HG03175 (cell line): ENCODE data around the gene SH3D21.

Experiments
- ATAC-seq: cut with Tn5 transposase; IDR thresholded peaks from one replicate; pipeline ENCODE4 v1.9.1; 2021; ENCODE audit warnings: mild to moderate bottlenecking, moderate library complexity; ENCODE audit not compliant: unreplicated experiment

SH3D21 gene

DNA sequence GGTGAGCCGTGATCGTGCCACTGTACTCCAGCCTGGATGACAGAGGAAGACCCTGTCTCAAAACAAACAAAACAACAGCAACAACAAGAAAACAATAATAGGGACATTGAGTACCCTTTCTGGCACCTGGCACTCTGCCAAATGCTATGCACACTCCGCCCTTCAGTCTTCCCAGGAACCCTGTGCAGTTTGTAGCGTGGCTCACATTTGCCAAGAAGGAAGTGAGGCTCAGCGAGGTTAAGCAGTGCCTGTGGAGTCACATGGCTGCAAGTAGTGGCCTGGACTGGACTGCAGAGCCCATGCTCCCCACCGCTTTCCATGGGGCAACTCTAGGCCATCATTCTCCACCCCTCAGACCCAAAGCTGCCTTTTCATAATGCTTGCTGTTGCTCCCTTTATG is 22.5 kb downstream of the SH3D21 start:
- ATAC-seq = no peak

DNA sequence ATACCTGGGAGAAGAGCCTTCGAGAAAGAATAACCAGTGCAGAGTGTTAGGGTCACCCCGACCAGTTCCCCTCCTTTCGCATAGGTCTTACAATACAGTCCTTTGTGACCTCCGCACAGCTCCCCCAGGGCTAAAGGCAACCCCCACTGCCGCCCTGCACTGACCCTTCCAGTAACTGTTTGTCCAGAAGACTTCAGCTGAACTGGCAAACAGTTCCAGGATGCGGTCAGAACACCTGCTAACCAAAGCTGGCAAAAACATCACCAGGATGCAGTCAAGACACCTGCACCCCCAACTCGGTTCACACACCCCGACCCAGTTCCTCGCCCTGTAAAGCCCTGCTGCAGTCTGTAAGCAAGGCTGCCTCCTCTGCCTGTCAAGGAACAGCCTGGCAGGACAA is 23.6 kb downstream of the SH3D21 start:
- ATAC-seq = no peak

DNA sequence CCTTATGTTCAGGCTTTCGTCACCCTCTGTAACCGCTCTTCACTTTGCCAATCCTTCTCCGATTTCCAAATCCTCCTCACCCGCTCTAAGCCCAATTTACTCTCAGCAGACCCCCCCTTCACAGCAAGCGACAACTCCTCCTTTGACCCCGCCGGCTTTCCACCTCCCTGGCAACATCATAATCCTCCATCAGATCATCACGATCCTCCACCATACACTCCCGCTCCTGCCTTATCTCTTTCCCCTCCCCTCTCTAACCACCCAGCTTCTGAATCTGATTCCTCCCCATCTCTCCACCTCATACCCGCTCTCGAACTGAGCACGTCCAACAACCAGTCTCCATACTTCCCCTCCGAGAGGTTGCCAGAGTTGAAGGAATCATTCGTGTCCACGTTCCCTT is 24.8 kb downstream of the SH3D21 start:
- ATAC-seq = no peak

DNA sequence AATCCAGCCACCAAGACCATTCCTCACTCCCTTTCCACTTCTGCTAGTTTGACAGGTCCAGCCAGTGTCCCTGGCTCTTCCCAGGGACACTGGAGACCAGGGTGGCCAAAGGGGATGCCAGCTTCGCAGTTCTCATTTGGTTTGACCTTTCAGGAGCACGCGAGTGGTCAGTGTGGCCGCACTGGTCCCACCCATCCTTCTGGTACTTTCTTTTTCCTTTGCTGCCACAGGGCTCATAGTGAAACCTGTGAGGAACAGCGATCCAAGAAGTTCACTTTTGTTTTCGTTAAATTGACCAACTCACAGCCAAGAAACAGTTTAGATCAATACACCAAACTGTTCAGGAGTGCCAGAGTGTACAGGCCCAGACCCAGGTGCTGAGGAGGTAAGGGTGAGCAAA is 31.7 kb downstream of the SH3D21 start:
- no peak for ATAC-seq

DNA sequence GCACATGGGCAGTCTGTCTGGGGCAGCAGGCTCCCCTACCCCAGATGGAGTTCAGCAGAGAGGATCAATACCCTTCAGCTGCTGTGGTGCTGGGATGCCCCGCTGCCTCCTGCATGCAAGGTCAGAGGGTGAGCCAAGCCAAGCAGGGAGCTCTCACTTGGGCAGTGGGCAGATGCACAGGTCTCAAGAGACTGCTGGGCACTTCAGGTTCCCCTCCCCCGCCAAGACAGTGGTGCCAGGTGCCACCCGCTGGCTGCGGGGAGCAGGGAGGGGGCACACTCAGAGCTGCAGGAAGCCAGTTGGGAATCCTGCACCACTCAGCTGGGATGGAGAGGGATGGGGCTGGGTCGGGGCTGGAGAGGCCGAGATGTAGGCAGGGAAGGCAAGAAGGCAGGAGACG is 33.0 kb downstream of the SH3D21 start:
- ATAC-seq = no peak

DNA sequence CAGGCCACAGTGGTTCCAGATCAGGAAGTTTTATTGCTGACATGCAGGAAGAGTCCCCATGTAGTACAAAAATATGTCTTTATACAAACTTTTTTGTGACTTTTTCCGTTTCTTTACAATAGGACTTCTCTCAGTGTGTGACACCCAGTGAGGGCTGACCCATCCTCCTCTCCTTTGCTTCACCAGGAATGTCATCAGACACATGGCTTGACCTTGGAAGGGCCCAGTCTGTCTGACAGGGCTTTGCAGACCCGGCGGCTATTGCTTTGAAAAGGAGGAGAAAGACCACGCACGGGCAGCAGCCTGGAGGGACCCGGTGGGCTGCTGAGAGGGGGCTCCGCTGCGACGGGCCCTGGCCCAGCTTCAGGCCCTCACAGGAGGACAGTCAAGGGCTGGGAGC is 33.4 kb downstream of the SH3D21 start:
- ATAC-seq = no peak

DNA sequence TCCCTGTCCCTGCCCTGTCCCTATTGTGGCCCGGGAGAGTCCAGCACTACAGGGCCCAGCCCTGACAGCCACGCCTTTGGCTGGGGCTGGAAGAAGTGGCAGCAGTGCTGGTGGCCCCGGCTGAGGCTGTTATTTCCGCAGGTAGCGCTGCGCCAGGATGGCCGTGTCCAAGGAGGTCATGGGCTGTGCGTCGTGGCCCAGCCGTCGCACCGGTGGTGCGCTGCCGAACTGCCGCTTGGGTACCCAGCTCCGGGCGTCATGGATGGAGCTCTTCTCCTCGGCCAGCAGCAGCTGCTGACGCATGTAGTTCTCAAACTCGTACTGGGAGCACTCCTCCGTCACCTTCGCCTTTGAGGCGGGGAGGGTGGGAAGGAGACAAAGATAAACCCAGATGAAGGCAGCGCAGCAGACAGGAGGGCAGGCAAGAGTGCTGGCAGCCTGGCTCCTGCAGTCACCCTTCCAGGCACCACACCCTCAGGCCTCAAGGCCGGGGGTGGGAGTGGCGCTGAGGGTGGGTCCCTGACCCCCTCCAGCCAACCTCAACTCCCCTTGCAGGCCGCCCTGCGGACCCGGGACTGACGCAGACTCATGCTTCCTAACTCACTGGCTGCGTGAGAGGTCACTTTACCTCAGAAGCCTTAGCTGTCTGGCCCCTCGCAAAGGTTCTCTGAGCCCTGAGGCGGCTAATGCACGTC is 35.6 kb downstream of the SH3D21 start:
- no peak for ATAC-seq

DNA sequence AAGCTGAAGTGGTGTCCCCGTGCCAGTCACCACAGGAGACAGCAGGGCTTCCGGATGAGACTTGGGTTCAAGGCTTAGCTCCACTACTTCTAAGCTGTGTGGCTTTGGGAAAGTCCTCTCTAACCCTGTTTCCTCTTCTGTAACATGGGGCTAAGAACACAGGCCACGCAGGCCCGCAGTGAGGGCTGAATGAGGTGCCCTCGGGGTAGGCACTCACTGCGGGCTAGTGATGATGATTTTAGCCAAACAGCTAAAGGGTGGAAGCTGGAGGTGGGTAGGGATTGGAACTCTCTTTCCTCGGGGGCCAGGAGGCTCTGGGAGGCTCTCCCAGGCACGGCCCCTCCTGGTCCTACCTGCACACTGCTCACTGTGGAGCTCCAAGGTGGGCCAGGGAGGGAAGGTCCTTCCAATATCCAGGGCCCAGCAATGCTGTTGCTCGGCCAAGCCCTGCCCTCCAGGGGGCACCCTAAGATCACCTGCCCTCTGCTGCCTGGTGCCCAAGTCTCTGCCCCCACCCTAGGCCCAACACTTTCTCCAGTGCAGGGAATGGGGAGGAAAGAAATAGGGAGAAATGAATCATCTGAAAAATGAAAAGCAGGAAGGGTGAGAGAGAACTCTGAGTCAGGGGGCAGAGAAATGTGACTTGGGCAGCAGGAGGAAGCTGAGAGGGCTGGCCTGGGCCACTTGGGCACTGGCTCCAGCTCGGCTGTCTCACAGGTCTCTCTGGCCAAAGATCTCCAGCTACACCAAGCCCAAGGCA is 36.4 kb downstream of the SH3D21 start:
- no peak for ATAC-seq

DNA sequence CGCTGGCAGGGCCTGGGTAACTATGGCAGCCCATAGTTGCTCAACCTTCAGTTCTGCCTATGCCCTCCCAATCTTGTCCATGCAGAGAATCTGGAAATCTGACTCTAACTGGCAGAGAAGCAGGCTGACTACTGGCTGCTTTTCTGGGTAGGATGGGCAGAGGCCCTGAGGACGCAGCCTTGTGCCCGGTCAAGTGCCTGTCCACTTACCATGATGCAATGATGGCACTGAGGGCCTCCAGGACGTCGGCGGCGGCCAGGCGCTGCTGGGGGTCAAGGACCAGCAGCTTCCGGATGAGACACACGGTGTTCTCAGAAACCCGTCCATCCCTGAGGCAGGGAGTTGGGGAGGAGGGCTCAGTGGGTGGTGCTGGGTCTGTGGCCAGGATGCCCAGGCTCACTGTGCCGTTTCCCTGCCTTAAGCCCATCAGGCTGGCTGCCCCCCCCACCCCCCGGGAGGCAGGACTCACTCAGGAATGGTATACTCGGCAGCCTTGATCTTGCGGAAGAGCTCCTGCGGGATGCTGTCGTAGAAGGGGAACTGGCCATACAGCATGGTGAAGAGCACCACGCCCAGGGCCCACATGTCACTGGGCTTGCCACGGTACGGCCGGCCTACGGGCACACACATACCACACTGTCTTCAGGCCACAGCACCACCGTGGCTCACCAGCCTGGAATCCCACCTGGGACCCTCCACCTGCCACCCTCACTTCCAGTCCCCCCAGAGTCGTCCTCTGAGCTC is 37.7 kb downstream of the SH3D21 start:
- no peak for ATAC-seq

DNA sequence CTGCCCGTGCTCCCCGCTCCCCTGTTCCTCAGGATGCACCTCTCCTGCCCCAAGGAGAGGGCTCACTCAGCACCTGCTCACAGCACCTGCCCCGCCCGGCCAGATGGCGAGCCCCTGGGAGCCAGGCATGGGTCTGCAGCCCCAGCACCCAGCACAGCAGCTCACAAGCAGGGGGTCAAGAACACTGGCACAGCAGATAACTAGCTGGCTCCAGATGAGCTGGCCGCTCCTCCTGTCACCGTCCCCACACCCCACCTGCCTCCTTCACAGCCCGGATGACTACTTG is 38.2 kb downstream of the SH3D21 start:
- ATAC-seq = no peak

DNA sequence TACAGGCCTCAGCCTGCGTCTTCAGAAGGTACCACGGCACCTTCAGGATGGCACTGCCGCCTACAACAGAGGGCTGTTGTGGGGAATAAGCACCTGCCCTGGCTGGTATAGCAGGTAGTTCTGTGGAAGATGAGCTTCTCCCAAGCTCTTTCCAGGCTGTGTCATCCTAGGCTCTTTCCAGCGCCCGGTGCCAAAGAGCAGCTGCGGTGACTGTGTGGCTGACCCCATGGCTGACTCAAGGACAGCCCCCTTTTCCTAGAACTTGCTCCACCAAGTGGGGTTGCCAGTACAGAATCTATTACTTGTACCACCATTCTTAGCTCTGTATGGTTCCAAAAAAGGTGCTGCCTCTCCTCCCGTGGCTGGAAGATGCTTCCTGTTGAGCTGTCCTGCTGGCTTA is 39.2 kb downstream of the SH3D21 start:
- no peak for ATAC-seq

DNA sequence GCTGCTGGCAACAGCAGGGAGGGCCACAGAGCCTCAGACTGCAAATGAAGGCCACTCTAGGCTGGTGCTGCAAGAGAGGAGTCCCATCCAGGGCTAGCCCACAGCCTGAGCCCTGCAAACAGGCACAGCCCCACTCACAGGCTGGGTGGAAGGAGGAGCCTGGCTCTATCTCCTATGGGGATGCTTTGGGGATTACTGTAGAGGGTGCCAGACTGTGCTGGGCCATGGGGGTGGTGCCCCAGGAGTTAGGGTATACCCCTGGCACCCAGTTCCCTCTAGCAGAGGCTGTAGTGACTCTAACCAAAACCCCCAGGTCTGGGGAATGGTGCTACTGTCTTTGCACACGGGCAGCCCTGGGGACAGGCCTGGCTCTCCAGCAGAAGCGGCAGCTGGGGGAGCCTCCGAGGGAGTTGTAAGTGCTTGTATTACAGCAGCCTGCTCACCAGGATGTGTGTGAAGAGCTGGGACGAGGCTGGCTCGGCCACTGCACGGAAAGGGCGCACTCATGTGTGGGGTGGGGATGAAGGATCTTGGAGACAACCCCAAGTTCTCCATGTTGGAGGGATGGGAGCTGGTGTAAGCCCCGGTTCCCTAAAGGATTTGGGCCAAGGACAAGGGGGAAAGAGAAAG is 40.7 kb downstream of the SH3D21 start:
- ATAC-seq = no peak

DNA sequence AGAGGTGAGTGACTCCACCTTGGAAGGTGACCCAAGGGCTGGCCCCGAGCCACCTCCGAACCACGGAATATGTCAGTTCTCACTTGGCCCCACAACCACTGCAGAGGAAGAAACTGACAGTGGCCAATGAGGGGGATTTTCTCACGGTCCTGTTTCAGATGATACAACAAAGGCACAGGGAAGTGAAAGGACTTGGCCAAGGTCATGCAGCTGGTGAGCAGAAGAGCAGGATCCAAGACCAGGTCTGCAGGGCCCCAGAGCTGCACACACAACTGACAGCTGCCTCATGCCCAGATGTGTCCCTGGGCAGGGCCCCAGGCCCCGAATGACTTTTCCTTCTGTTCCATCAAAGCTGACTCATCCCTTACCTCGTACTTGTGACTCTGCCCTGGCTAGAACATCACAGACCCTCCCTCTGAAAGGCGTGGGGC is 43.1 kb downstream of the SH3D21 start:
- ATAC-seq = peak; percentile 67

DNA sequence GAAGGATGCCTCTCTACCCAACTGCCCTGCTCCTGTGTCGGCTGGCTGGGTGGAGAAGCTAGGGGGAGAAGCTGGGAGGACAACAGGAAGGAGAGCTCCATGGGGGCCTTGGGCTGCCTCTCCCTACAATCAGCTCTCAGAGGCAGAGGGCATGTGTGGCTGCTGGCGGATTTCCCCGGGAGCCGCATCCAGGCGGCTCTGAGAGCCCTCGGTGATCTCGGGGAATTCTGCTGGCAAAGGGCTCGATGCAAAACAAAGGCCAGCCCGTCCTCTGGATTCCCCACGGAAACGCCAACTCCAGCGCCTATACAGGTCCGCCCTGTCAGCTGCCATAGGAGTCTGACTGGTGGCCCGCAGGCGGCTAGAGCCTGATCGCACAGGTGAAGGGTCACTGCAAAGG is 43.7 kb downstream of the SH3D21 start:
- no peak for ATAC-seq

DNA sequence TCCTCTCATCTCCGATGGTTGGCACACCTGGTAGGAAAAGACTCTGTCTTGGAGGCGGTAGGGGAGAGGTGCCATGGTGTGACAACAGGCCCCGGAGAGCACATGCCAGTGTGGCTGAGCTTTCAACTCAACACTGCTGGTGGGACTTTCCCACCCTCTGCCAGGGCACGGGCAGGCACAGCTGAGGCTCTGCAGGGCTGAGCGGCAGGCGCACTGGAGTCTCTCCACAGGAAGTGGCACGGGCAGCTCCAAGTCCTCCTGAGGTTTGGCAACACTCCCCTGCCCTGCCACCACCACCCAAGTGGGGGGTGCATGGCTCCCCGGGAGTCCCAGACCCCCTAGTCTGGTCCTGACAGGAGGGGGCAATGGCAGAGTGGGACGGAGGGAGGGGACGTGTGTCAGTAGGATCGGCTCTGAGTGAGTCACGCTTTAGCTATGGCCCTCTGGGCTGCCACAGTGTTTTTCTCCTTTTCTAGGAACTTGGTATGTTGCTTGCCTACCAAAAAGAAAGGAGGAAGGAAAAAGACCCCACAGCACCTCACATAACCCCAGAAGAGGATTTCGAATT is 44.6 kb downstream of the SH3D21 start:
- no peak for ATAC-seq

DNA sequence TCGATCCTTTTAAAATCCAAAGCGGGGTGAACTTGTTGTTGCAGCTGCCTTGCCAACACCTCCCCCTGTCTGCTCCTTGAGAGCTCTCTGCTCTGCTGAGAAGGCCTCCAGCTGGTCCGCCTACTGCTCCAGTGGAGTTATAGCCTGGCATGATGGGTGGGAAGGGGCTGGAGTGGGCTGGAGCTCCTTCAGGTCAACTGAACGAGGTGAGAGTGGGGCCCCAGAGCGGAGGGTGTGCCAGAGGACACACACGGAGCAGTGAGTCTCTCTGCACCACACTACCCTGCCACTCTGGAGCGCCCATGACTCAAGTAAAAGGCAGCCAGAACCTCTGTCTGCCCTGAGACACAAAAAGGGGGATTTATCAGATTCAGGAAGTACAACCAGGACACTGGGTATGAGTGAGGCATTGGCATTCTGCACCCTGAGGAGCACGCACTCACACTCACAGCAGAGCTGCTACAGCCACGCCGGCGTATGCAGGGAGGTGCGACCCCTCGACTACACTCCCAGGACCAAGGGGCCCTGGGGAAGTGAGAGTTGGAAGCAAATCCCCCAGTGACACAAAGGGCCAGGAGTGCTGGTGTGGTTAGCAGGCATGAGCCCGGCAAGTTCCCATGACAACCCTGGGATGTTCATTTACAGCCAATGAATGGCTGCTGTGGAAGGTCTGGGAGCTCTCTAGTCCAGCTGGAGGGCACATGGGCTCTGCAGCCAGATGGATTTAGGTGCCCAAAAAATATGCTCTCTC is 45.2 kb downstream of the SH3D21 start:
- no peak for ATAC-seq

DNA sequence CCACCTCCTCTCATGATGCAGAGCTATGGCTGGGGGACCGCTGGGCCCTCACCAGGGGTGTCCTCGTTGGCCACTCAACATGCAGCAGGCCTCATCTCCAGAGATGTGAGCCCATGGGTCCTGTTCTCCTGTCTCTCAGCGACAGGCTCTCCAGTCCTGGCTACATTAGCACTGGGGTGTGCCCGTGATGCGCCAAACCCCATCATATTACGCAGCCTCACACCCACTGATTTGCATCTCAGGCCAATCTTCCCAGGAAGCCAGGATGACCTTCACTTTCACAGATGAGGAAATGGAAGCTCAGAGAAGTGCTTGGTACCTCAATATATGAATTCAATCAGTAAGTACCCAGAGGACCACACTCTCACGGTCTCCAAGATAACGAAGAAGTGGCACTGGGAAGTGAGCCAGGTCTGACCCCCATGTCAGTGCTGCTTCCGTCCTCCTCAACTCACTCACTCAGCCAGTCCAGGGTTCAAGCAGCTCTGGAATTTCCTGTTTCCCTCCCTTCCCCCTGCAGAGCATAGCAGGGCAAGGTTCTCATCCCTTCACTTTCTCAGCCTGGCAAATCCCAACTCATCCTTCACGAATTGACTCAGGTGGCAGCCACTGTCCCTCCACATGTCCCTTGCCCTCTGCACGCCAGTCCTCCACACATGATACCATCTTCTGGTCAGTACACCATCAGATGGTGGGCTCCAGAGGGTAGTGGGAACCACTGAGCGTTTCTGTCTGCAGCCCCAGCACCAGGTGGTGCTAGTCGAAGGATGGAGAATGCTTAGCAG is 46.1 kb downstream of the SH3D21 start:
- no peak for ATAC-seq

DNA sequence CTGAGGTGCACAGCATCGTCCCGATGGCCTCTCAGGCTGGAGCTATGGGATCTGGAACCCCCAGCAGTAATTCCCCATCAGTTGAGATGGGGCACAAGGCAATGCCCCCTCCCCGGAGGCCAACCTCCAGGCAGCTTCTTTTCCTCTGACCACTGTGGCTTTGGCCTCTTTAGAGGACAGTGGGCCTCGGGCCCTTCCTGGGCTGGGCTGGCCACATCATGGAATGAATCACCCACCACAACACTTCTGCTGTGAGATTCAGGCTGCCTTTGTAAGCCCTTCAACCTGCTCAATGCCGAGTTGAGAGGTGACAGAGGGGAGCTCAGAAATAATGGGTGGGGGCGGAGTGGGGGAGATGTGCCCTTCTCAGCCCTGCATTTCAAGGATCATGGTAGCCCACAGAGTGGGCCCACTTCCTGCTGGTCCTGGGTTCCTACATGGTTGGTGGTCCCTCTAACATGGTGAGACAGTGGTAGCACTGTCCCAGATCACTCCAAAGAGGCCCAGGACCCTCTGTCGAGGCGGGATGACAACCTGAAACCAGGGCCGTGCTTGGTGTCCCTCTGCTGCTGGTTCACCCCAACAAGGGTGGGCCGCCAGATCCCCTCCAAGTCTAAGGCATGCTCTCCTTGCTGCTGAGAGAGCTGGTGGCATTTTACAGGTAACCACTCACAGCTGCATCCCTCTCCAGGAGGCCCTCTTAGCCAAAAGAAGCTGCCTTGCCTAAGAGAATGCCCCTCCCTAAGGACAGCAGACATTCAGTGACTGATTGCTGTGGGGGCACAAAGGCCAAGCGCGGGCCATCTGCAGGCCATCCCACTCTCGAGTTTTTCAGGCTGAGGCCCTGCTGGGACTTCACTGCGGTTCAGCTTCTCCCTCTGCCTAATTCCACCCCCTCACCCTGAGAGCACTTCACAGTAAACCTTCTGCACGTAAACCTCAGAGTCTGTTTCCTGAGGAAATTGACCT is 47.0 kb downstream of the SH3D21 start:
- no peak for ATAC-seq

DNA sequence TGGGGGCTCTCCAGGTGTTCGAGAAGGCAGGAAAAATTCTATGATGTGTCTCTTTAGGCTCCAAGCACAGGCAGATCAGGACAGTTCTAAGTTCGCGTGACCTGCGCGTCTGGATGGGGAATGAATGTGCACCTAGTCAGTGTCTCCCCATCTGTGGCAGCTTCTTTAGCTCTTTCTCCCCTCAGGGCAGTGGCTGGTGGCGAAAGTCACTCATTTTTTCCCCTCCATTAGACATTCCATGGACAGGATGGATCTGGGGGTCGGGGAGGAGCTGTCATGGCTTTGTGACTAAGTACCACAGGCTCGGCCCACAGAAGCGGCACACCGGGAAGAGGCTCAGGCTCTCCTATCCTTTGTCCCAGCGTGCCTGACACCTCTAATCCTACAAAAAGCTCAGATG is 48.3 kb downstream of the SH3D21 start:
- ATAC-seq = no peak
